DND-41 (cell line): Measurements from ENCODE around the gene DDO.

Experiments used
- ATAC-seq: fragments of 200-7000 bp; cut with Tn5 transposase; 3 replicates; pipeline ENCODE4 v1.9.1; 2021; ENCODE audit warnings: low read depth; ENCODE audit not compliant: insufficient read depth
- DNase-seq: peaks from one replicate; pipeline ENCODE4 v3.0.0-alpha.2; 2020
- H2AFZ ChIP-seq: 2 replicates; pipeline ENCODE4 v1.6.0; 2012; ENCODE audit warnings: low read depth, low read length
- H3K27ac ChIP-seq: 2 replicates; pipeline ENCODE4 v1.5.1; 2012; ENCODE audit warnings: low read length, inconsistent platforms
- H3K27me3 ChIP-seq: fragments of 200-600 bp; sonication (generic); 2 replicates; pipeline ENCODE4 v1.6.0; 2012; ENCODE audit warnings: low read length, mild to moderate bottlenecking, inconsistent platforms; ENCODE audit not compliant: insufficient read depth, poor library complexity
- H3K36me3 ChIP-seq: 2 replicates; pipeline ENCODE4 v1.5.1; 2012; ENCODE audit warnings: low read length, inconsistent platforms; ENCODE audit not compliant: insufficient read depth
- H3K4me1 ChIP-seq: 2 replicates; pipeline ENCODE4 v1.5.1; 2012; ENCODE audit warnings: mild to moderate bottlenecking, low read length; ENCODE audit not compliant: insufficient read depth
- H3K4me2 ChIP-seq: 2 replicates; pipeline ENCODE4 v1.6.0; 2012; ENCODE audit warnings: mild to moderate bottlenecking, moderate library complexity, low read length, inconsistent platforms; ENCODE audit not compliant: insufficient read depth
- H3K4me3 ChIP-seq, 2 experiments: fragments of 200-600 bp in 1 of 2; shearing (Covaris generic) in 1 of 2; 2 replicates each; pipeline ENCODE4 v1.5.1; 2012 to 2016; ENCODE audit warnings: inconsistent platforms in 2 of 2, low read length in 2 of 2, mild to moderate bottlenecking in 2 of 2, low read depth in 1 of 2, moderate library complexity in 1 of 2
- H3K79me2 ChIP-seq: 2 replicates; pipeline ENCODE4 v1.6.0; 2012; ENCODE audit warnings: low read length, inconsistent platforms; ENCODE audit not compliant: insufficient read depth
- H3K9ac ChIP-seq: 2 replicates; pipeline ENCODE4 v1.6.0; 2012; ENCODE audit warnings: low read depth, mild to moderate bottlenecking, inconsistent platforms, low read length, moderate library complexity
- H3K9me3 ChIP-seq: 2 replicates; pipeline ENCODE4 v1.5.1; 2012; ENCODE audit warnings: low read length, moderate library complexity, mild to moderate bottlenecking, inconsistent platforms; ENCODE audit not compliant: insufficient read depth, severe bottlenecking
- H4K20me1 ChIP-seq: 2 replicates; pipeline ENCODE4 v1.6.0; 2012; ENCODE audit warnings: low read length; ENCODE audit not compliant: insufficient read depth
- EZH2 ChIP-seq: IDR thresholded peaks from 3 replicates; pipeline ENCODE4 v1.6.1; 2012; ENCODE audit warnings: borderline replicate concordance, low read depth, mild to moderate bottlenecking, moderate library complexity, low read length, inconsistent platforms; ENCODE audit not compliant: severe bottlenecking
- TF ChIP-seq, protein P1 (sequence below): IDR thresholded peaks from 2 replicates; pipeline ENCODE4 v1.5.1; 2012; ENCODE audit warnings: borderline replicate concordance, low read length, moderate library complexity, mild to moderate bottlenecking; ENCODE audit not compliant: poor library complexity, severe bottlenecking; ENCODE audit errors: extremely low read depth

The DDO gene

DNA sequence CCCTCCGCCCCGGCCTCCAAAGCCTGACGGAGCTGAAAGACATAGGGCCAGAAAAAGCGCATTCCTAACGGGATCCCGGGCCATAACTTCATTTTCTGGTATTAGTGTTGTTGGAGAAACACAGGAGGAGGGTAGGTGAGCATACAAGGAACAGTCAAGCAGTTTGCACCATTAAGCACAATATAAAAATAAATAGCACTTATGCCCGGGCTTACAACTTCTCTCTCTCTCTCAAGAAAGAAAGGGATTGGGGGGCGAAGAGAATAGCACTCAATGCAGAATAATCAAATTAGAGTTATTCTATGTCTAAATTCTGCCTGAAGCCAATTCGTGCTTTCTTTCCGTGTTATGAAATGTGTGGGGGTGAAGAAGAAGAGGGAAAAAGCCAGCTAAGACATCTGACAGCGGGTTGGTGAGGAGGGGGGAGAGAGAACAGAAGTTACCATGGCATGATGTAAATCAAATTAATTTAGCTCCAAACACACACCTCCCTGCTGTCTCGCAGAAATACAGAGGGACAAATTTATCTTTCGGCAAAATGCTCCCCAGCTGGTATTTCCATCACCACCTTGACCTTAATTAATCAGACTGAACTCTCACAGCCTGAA is 56.7 kb downstream of the DDO start:
- Histone ChIP-seq H3K9me3 (no peaks in the 10 kb centered on the region), H3K9ac (no peak overlapping the region), H2AFZ (no peak overlapping the region), H3K27me3 (no peaks in the 10 kb centered on the region), H3K36me3 (no peaks in the 10 kb centered on the region), H4K20me1 (no peaks in the 10 kb centered on the region), H3K4me1 (no peaks in the 10 kb centered on the region), H3K4me3 (no peak overlapping the region), H3K79me2 (no peaks in the 10 kb centered on the region), H3K27ac (no peak overlapping the region), H3K4me2 (no peak overlapping the region)
- no peak for TF ChIP-seq EZH2
- TF ChIP-seq, protein P1, sequence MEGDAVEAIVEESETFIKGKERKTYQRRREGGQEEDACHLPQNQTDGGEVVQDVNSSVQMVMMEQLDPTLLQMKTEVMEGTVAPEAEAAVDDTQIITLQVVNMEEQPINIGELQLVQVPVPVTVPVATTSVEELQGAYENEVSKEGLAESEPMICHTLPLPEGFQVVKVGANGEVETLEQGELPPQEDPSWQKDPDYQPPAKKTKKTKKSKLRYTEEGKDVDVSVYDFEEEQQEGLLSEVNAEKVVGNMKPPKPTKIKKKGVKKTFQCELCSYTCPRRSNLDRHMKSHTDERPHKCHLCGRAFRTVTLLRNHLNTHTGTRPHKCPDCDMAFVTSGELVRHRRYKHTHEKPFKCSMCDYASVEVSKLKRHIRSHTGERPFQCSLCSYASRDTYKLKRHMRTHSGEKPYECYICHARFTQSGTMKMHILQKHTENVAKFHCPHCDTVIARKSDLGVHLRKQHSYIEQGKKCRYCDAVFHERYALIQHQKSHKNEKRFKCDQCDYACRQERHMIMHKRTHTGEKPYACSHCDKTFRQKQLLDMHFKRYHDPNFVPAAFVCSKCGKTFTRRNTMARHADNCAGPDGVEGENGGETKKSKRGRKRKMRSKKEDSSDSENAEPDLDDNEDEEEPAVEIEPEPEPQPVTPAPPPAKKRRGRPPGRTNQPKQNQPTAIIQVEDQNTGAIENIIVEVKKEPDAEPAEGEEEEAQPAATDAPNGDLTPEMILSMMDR: no peak
- DNase-seq (no peak), ATAC-seq (no peak)

DNA sequence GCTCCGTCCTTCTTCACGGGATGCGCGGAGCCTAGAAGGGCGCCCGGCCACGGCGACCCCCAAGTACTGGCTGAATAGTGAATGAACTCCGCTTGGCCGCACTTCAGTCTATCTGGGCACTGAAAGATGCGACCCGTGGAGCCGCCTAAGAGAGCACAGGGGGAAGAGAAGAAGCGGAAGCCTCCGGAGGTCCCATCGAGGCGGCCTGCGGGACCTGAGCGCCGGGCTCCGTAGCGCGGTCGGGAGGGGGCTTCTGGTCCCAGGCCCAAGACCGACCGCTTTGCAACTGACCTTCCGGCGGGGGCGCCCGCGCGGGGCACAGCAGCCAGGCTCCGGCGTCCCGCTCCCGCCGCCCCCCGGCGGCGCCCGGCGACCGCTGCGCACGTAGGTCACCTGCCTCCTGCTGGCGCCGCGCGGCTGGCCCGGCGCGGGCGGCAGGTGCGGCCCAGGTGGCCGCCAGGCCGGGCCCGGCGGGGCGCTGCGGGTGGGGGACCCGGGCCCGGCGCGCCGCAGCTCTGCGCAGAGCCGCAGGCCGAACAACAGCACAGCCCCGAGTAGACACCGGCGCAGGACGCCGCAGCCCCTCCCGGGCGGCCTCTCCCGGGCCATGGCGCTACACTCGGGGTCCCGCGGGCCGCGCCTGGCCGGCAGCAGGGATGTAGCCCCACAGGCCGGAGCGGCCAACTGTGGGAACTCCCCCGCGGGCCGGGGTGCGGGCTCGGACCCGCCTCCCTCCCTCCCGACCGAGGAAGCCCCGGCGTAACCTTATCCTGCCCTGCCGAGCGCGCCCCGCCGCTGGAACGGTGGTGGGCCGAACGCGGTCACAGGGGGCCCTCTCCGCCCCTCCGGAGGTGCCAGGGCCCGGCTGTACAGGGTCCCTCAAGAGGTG is 57.5 kb downstream of the DDO start, which contains the start of gene METTL24:
Gene METTL24, minus strand, starts transcription at position 686 of the 889 bp plus-strand sequence. Its CDS starts 77 bp downstream, at position 609.
- H3K4me3 ChIP-seq: no peak within 1 kb of the TSS
- no peak for ATAC-seq
- no peaks in the 10 kb centered on the region for H3K27me3 ChIP-seq
- no peaks in the 10 kb centered on the region for H3K9me3 ChIP-seq
- no peak within 1 kb of the TSS for H3K4me2 ChIP-seq
- H3K36me3 ChIP-seq: no peaks in the 10 kb centered on the region
- no peak within 1 kb of the TSS for H2AFZ ChIP-seq
- H3K79me2 ChIP-seq: no peaks in the 10 kb centered on the region
- TF ChIP-seq, protein P1: no peak
- TF ChIP-seq EZH2: no peak
- no peaks in the 10 kb centered on the region for H3K4me1 ChIP-seq
- no peaks in the 10 kb centered on the region for H4K20me1 ChIP-seq
- no peak within 1 kb of the TSS for H3K27ac ChIP-seq
- no peak for DNase-seq
- no peak within 1 kb of the TSS for H3K9ac ChIP-seq

DNA sequence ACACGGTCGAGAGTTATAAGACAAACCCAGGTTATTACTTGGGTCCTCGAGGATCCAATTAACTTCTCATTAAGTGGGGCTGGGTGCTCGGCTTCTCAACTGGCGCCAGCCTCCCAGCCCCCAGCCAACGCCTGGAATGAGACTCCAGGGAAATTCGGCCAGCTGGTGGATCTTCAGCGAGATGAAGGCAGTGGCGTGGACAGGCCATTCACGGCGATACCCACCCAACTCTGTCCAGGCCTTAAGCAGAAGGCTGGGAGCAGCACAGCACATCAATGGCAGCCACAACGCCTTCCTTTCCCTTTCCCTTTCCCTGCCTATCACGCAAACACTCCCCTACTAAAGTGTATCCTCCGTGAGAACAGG is 58.1 kb downstream of the DDO start:
- no peak overlapping the region for H3K27ac ChIP-seq
- ATAC-seq: no peak

More for the DNA sequence above, 58.1 kb downstream of the DDO start:
- Histone ChIP-seq H4K20me1 (no peaks in the 10 kb centered on the region), H3K4me1 (no peaks in the 10 kb centered on the region), H3K9ac (no peak overlapping the region), H2AFZ (no peak overlapping the region), H3K27me3 (no peaks in the 10 kb centered on the region), H3K9me3 (no peaks in the 10 kb centered on the region), H3K4me2 (no peak overlapping the region), H3K36me3 (no peaks in the 10 kb centered on the region), H3K79me2 (no peaks in the 10 kb centered on the region), H3K4me3 (no peak overlapping the region)
- DNase-seq: no peak
- TF ChIP-seq, protein P1: no peak
- no peak for TF ChIP-seq EZH2
